HG03097 (cell line): ENCODE data around the gene SLC25A31.

Experiments used
- ATAC-seq: cut with Tn5 transposase; IDR thresholded peaks from one replicate; pipeline ENCODE4 v1.9.1; 2021; ENCODE audit not compliant: unreplicated experiment, low FRiP score

SLC25A31 gene

DNA sequence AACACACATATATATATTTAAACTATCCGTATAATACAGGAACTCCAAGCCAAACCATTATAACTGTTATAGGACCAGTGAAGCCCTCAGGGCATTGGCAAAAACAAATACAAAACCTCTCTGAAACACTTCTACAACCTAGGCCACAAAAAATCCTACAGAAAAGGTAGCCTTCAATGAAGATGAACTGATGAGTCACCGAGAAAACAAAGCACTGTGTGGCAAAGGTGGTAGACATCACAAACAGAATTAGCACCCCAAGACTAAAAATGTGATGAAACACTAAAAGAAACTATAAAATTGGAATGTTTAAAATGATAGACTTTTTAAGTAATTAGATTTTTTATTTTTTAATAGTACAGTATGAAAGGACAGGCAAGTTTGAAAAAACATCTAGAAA, 46.4 kb downstream of the SLC25A31 start:
- no peak for ATAC-seq

DNA sequence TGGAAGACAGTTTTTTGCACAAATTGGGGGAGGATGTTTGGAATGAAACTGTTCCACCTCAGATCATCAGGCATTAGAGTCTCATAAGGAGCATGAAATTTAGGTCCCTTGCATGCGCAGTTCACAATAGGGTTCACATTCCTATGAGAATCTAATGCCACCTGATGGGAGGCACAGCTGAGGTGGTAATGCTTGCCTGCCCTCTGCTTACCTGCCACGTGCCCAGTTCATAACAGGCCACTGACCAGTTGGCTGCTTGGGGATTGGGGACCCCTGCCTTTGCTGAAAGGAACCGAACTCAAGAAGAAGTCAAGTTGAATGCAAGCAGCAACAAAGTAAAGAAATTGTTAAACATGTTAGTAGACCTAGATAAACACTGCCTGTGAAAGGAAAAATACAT, 47.3 kb downstream of the SLC25A31 start:
- no peak for ATAC-seq

DNA sequence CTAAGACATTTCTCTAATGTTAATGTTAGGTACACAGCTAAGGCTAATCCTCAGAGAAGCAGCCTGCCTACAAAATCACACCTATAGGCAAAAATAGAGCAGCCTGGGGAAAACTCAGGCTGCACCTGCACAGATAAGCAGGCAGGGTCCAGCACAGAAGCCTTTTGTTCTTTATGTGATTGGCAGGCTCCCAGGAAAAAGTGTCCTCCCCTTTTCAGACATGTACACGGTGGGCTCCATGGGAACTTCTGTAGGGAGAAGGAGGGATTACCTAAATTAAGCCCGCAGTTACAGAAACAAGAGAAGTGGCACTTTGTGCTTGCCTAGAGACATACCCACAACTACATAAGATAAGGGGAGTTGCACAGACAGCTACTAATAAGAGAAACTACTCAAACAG, 47.9 kb downstream of the SLC25A31 start:
- ATAC-seq: no peak

DNA sequence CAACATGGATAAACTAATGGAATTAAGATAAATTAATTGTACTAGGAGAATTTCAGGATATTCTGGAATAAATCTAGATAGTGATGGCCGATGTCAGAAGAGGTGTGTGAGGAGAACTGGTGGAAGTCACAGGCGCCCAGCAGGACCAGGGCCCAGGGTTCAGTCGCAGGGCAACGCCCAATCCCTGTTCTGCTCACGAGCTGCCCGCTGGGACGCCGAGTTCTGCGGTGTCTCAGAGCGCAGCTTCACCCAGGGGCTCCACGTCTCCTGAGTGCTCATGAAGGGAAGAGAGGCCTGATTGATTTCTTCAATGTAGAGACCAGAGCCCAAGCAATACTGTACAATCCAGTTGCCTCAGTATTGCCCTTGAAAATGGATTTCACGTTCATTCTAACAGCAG, 50.4 kb downstream of the SLC25A31 start:
- no peak for ATAC-seq

DNA sequence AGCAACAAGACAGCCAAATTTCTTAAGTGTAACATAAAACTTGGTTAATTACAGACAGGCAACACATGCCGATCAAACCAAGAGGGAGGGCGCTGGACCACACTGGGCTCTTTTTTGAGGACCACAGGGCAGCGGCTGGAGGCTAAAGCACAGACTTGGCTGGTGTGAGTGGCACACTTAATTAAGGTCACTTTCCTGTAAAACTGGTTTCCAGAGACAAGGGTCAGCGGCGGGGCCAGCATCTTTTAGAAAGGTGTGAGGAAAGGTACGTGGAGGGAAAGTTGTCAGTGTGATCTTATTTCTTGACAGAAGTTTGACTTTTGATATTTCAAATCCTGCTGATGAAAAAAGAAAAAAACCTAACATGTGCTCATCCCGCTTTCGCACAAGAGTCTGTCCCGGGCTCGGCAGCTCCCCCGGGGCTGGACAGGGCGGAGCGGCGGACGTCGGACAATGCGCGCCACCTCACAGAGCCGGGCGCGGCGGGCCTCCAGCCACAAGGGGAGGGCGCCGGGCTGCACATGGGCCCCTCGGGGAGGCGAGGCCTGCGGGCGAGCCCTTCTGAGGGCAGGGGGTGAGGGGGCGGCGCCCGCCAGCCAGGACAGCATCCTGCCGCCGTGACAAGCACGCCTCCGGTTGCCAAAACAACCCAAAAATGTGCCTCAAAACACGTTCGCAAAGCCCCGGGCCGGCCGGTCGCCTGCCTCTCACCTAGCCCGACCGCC, 51.3 kb downstream of the SLC25A31 start:
- peak; percentile 30 for ATAC-seq

DNA sequence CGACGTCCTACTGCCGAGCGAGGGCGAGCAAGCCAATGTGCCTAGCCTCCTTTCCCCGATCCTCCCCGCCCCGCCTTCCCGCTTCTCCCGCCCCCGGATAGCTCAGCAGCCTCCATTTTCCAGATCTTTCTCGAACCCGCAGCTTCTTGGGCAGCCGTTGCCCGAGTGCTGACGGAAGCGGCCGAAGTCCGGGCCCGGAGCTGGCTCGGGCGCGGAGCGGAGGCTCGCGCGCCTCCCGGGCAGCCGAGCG, 51.8 kb downstream of the SLC25A31 start:
- peak; percentile 71 for ATAC-seq

DNA sequence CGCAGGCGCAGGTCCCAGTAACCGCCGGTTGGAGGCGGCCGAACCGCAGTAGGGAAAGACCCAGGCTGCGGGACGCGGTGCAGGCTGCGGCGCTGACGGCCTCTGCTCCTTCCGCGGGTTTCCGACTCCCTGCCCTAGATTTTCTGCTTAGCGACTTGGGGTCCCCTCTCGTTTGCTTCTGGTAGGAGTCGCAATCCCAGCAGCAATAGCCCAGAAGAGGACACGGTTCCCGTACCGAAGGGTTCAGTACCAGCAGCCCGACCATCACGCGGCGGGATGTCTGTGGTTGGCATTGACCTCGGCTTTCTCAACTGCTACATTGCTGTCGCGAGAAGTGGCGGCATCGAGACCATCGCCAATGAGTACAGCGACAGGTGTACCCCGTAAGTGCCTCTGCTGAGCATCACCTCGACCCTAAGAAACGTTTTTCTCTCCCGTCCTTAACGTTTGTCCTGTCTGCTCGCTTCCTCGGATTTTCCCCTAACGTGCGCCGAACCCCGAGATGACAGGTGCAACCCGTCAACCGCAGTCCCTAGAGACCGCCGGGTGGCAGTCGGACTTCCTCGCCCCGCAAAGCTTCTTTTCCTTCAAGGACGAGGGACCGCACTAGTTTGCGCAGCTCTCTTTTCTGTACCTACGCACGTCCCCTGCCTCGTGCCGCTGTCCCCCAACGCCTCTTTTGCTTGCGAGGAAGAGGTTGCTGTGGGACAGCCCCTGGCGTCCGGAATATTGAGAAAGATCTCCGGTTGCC, 52.2 kb downstream of the SLC25A31 start, which contains the start of gene HSPA4L:
HSPA4L (plus strand) TSS at position 48 of the 751 bp plus-strand sequence; CDS start at position 277, 229 bp downstream.
- peak; percentile 39 for ATAC-seq

DNA sequence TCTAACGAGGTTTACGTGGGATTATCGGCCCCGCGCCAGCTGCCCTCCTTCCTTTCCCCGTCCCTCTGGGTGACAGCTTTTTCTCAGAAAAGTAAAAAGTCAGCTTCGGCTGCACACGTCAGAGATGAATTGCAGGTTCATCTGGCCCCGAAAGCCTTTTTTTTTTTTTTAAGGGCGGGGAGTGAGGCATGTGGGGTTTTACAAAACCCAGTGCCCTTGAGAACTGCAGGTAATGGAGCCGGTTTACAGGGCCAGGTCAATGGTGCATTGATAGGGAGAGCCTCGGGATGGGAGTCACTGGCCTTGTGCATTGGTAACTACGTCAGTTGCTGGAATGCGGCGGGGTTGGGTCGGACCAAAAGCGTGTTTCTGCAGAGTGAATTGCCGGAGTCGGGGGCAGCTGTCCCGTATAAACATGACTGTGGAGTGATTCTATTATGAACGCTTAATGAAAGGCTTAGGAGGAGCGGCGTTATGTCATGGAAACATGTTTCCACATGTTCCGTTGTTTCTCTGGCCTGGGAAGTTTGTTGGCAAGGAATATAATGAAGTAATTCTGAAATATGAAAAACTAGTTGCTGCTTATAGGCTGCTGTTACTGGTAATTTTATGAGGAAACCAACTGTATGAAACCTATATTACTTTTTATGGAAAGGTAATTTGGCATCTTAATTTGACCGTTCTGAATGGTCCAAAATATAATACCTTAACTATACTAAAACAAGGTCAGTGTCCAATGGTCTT, 53.0 kb downstream of the SLC25A31 start:
- ATAC-seq: no peak

DNA sequence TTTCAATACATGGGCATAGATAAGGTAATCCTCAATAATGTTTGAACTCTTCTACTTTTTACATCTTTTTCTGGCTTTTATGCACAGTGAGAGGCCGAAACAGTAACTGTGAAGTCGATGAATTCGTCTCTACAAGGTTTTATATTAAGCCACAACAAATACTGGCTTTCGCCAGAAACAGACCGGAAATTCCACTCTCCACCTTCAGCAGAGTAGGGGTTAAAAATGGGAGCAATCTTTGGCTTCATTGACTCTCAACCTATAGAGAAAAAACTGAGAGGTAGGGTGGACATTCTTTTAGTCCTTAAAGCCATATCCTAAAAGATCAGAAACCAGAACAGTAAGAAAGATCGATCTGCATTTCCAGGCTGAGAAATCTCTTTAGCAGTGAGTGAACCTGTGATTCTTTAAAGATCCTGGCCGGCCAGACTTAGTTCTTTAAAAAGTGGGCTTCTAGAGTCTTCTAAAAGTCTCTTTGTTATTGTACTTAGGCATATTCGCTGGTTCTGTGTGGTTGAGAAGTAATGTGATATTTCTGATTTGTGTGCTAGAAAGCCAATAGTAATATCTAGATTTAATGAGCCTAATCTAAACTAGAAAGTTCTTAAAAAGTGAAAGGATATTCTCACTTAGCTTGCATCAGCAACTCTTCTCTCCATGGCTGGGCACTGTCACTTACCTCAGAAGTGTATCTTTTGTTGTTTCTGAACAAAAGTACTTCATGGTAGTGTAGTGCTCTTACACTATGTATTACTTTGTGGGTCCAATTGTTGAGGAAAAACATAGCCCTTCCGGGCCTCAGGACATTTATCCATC, 54.0 kb downstream of the SLC25A31 start:
- no peak for ATAC-seq

DNA sequence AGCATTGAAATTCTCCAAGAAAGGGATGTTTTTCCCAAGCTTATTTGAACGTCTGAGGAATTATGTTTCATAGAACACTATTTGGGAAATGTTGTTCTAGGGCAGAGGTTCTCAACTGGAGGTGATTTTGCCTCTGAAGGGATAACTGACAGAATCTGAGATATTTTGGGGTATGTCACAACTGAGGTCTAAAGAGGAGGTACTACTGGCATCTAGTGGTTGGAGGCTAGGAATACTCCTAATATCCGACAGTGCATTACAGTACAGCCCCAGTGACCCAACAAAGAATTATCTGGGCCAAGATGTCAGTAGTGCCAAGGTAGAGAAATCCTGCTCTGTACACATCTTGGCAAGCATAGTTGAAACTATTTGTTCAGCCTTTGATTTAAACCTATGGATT, 58.3 kb downstream of the SLC25A31 start:
- peak; percentile 47 for ATAC-seq

DNA sequence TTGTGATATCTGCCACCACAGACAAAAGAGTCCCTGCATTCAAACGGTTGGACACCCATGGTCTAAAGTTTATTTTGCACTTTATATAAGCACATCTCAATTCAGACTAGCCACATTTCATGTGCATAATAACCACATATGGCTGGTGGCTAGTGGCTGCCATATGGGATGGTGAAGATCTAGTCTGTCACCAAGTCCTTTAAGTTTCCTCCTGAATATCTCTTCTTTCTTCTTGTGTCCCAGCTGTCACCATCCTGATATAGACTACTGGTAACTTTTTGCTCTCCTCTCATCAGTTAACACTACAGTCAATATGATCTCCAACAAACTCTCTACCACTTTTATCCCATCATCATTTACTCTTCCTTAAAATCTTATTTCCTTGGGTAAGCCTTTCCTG, 61.2 kb downstream of the SLC25A31 start:
- ATAC-seq: no peak

DNA sequence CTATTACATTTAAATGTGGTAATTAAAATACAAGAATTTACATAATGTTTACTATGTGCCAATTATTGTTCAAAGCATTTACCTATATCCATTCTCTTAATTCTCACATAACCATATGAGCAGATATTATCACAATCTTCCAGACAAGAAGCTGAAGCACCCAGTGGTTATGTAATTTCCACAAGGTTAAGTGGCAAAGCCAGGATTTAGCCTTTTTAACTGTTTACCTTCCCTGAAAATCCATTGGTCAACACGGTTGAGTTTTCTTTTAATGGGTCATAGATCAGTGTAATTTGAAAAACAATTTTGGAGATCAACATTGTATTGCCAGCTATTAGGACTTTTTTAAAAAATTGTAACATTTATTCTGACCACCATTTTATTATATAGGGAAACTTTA, 63.3 kb downstream of the SLC25A31 start:
- ATAC-seq: no peak

DNA sequence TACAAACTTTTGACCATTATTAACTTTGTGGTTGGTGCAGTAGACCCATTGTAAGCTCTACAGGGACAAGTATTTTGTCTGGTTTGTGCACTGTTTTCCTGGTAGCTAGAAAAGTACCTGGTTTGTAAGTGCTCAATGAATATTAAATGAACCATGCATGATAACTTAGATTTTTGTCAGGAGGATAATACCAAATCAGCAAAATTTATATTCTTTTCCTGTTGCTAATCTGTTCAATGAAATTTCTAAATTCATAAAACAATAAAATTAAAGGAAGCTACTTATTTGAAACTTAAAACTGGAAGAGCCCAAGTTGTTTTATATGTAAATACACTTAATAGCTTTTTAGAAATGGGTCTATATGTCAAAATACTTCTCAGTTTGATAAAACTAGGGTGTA, 69.5 kb downstream of the SLC25A31 start:
- no peak for ATAC-seq

DNA sequence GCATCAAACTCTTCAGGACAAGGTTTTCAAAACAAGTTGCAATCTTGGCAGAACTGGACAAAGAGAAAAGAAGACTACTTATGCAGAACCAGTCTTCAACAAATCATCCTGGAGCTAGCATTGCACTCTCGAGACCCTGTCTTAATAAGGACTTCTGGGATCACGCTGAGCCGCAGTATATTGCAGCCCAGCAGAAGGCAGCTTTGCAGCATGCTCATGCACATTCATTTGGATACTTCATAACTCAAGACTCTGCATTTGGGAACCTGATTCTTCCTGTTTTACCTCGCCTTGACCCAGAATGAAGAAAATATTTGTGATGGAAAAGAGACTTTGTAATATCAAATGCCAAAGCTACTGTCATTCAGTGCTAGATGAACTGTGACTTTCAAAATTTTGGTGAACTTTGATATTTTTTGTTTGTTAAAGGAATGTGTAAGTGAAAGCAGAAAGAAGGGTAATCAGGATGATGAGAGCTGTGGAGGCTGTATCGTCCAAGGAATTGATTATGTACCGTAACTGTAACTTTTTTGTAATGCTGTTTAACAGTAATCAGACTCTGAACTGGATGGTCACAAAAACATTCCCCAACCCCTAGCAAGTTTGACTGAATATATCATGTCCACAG, 79.1 kb downstream of the SLC25A31 start:
- no peak for ATAC-seq

DNA sequence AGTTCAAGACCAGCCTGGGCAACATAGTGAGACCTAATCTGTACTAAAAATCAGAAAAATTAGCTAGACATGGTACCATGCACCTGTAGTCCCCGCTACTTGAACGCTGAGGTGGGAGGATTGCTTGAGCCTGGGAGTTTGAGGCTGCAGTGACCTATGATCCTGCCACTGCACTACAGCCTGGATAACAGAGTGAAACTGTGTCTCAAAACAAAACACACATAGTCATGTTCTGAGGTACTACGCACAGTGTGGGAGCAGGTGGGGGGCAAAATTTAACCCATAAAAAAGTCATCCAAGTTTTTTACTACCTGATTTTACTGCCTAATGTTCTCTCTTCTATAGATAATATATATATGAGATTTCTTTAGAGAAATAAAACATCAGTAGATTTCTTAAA, 80.4 kb downstream of the SLC25A31 start:
- ATAC-seq: no peak

DNA sequence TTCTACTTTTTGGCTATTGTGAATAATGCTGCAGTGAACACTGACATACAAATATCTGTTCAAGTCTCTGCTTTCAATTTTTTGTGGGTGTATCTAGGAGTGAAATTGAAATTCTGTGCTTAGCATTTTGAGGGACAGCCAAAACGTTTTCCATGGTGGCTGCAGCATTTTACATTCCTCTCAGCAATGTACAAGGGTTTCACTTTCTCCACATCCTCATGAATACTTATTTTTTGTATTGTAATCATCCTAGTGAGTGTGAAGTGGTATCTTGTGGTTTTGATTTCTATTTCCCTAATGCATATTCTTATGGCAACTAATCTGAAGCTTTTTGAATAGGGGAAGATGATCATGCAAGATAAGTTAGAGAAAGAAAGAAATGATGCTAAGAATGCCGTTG, 92.2 kb downstream of the SLC25A31 start:
- no peak for ATAC-seq
